C4-2B (cell line): ENCODE results near the gene LAMA2.

Experiments used
- H3K27ac ChIP-seq: fragments of 450-650 bp; 2 replicates; pipeline ENCODE4 v1.5.1; 2017
- ZFX ChIP-seq: fragments of 450-650 bp; IDR thresholded peaks from 2 replicates; pipeline ENCODE4 v1.6.1; 2017
- TF ChIP-seq, protein P1 (sequence below): fragments of 450-650 bp; conservative IDR thresholded peaks from 2 replicates; pipeline ENCODE4 v1.5.1; 2017; ENCODE audit warnings: mild to moderate bottlenecking

LAMA2 gene

DNA sequence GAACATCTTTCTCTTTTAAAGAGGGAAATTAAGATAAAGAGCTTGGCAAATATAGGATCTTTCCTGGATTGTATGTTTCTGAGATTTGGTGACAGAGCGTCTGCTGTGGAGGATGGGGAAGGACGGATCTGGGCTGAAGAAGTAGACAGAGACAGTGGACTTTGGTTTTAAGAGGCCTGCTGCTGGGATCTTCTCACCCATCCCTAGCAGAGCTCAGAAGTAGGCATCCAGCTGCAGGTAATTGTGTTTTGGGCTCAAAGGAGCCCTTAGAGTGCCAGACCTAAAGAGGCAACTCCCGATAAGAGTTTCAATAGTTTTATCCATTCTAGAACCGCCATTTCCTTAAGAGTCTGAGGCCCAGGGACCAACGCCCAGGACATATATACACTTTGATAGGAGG is 20.8 kb downstream of the LAMA2 start:
- TF ChIP-seq, protein P1, sequence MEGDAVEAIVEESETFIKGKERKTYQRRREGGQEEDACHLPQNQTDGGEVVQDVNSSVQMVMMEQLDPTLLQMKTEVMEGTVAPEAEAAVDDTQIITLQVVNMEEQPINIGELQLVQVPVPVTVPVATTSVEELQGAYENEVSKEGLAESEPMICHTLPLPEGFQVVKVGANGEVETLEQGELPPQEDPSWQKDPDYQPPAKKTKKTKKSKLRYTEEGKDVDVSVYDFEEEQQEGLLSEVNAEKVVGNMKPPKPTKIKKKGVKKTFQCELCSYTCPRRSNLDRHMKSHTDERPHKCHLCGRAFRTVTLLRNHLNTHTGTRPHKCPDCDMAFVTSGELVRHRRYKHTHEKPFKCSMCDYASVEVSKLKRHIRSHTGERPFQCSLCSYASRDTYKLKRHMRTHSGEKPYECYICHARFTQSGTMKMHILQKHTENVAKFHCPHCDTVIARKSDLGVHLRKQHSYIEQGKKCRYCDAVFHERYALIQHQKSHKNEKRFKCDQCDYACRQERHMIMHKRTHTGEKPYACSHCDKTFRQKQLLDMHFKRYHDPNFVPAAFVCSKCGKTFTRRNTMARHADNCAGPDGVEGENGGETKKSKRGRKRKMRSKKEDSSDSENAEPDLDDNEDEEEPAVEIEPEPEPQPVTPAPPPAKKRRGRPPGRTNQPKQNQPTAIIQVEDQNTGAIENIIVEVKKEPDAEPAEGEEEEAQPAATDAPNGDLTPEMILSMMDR: no peak
- TF ChIP-seq ZFX: no peak
- no peak overlapping the region for H3K27ac ChIP-seq

DNA sequence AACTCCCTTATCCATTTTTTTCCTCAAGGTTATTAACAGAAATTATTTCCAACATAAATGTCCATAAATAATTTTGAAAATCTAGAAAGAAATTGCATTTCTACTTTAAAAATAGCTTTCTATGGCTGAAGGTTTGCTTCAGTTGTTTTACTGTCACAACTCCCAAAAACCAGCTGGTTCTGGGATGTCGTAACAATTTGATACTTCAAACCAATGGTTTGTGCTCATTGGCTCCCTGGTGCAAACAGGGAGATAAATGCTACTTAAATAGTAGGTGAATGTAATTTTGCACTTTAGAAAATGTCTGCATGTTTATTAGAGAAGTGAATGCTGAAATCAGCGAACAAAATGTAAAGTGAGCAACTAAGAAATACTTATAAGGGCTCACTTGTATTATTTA is 31.1 kb downstream of the LAMA2 start:
- no peak overlapping the region for H3K27ac ChIP-seq
- no peak for TF ChIP-seq ZFX
- TF ChIP-seq, protein P1: no peak

DNA sequence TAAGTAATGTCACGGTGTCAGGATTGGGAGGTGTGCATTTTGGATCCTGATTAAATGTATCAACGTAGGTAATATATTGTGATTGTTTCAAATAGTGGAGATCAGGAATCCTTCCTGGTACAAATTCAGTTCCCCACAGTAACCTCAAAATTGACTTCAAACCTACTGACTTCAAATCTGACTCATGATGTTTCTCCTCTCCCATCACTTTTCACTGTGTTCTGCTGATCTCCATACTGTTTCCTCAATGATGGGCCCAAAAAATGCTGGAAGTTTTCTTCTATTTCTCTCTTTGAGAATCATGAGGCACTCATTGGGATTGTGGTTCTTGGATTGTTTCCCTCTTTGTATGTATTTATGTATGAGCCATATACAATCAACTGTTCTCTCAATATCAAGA is 35.9 kb downstream of the LAMA2 start:
- no peak overlapping the region for H3K27ac ChIP-seq
- TF ChIP-seq ZFX: no peak
- TF ChIP-seq, protein P1: no peak

DNA sequence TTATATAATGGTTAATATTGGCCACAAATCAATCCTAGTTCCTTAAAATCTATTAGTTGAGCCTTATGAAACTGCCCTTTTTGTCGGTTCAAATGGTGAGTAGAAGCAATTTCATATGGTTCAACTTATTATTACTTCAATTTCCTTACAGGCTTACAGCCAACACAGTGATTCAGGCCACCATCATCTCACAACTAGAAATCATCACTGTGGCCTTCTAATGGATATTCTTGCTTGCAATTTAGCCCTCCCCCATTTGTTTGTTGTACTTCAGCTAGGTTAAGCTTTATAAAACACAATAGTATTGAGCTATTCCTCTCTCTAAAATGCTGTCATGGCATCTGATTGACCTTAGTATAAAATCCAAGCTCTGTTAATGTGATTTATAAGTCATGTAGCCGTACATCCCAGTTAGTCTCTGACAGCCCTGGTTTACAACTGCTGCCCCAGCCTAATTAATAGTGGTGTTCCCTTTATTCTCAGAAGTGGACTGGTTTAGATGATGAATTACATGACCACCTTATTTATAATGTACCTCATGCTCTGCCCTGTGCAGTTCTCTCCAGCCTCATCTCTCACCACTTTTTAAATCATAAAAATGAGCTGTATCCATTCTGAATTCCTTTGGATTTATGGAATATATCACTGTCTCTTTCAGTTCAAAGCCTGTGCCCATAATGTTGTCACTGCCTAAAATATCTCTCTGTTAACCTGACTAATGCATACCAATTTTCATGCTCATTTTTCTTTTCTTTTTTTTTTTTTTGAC is 36.7 kb downstream of the LAMA2 start:
- no peak overlapping the region for H3K27ac ChIP-seq

DNA sequence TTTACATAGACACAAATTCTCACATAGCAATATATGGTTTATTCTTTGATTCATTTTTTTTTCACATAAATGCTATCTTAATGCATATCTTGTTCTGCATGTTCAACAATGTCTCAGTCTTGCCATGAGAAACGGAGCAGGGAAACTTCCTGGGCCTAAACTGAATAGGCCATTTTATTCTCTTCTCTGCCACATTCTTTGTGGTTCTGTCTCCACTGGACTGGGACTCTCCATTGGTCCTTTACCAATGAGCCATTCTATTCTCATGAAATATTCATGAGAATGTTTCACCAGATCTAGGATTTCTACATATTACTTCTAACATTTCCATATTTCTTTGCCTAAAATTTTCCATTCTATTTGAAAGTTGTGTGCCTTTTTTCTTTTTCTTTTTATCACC is 42.8 kb downstream of the LAMA2 start:
- TF ChIP-seq, protein P1: no peak
- no peak for TF ChIP-seq ZFX
- H3K27ac ChIP-seq: no peak overlapping the region

More for the DNA sequence above, 36.7 kb downstream of the LAMA2 start:
- TF ChIP-seq, protein P1: no peak
- no peak for TF ChIP-seq ZFX

DNA sequence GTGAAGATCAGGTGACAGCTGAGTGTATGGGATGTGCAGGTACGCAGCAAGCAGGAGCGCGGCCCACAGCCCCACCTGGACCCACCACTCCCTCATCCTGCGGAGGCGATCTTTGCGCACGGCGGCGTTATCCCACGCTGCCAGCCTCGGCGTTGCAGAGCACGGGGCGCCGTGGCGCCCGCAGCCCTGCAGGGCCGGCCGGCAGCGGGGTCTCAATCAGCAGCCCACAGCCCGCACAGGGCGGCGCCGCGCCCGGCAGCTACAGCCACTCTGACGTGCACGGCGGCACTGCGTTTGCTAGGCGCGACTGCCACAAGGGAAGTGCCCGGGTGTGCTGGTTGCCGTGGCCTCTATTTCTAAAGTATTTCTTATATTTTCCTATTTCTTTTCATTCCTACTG is 46.9 kb downstream of the LAMA2 start:
- TF ChIP-seq, protein P1: no peak
- no peak for TF ChIP-seq ZFX
- H3K27ac ChIP-seq: no peak overlapping the region

DNA sequence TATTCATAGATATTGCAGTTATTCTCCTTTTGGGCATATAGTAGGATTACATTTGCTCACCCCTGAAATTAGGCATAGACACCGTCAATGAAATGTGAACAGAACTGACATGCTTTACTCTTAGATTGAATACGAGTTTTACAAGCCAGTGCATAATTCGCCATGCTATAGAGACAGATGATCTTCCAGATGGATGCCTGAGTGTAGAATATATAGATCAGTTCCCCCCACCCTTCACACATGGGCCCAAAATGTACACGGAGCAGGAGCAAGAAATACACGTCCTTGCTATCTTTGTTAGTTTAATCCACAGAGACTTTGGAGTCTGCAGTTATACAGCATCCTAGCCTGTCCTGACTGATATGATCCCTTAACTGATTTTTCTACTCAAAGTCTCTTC is 47.4 kb downstream of the LAMA2 start:
- TF ChIP-seq, protein P1: no peak
- no peak for TF ChIP-seq ZFX
- H3K27ac ChIP-seq: no peak overlapping the region
